ENCODE data around the gene GLS. TPM values are rescaled to one million over a fixed set of nuclear protein-coding genes. Genes with fewer than 3 reads are reported as not detected.

The GLS gene
- total RNA-seq, 4 donors from 2014 or later, result 60.6 to 128 (median 75.7) TPM

DNA sequence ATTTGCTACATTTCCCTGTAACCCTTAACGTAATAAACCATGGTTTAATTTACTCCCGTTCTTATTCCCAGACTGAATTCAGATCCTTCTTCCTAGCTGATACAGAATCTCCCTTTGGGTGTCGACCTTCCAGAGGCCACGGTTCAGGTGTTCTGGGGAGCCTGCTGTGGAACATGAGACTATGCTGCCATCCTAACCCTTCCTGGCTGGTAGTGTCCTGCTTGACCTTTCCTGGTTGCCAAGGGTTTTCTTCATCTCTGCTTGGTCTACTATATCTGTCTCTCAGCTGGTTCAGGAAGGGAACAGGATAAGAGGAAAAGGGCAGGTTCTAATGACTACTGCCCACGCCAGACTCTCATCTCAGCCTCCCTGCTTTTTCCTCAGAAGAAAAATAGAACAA lies 96.9 kb downstream of the GLS start:
- TF ChIP-seq, protein P1, sequence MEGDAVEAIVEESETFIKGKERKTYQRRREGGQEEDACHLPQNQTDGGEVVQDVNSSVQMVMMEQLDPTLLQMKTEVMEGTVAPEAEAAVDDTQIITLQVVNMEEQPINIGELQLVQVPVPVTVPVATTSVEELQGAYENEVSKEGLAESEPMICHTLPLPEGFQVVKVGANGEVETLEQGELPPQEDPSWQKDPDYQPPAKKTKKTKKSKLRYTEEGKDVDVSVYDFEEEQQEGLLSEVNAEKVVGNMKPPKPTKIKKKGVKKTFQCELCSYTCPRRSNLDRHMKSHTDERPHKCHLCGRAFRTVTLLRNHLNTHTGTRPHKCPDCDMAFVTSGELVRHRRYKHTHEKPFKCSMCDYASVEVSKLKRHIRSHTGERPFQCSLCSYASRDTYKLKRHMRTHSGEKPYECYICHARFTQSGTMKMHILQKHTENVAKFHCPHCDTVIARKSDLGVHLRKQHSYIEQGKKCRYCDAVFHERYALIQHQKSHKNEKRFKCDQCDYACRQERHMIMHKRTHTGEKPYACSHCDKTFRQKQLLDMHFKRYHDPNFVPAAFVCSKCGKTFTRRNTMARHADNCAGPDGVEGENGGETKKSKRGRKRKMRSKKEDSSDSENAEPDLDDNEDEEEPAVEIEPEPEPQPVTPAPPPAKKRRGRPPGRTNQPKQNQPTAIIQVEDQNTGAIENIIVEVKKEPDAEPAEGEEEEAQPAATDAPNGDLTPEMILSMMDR (IDR thresholded peaks at IDR 0.05), result no peak
- no peak for TF ChIP-seq EP300 (IDR thresholded peaks at IDR 0.05)
- no peak for TF ChIP-seq POLR2A (IDR thresholded peaks at IDR 0.05)
- TF ChIP-seq POLR2AphosphoS5 (IDR thresholded peaks at IDR 0.05), result no peak
- whole genome bisulfite sequencing, result 89% methylated on average over 5 of the region's 5 CpGs
- DNase-seq (ENCODE audit: low spot score in 2 of 2), result no peak
- H3K36me3 ChIP-seq, result peaks cover 87% of the 10 kb centered on the region
- peaks cover 11% of the 10 kb centered on the region for H3K4me1 ChIP-seq
- no peak overlapping the region for H3K4me3 ChIP-seq
- H3K27me3 ChIP-seq, result no peaks in the 10 kb centered on the region
- no peak overlapping the region for H3K27ac ChIP-seq
- no peaks in the 10 kb centered on the region for H3K9me3 ChIP-seq

DNA sequence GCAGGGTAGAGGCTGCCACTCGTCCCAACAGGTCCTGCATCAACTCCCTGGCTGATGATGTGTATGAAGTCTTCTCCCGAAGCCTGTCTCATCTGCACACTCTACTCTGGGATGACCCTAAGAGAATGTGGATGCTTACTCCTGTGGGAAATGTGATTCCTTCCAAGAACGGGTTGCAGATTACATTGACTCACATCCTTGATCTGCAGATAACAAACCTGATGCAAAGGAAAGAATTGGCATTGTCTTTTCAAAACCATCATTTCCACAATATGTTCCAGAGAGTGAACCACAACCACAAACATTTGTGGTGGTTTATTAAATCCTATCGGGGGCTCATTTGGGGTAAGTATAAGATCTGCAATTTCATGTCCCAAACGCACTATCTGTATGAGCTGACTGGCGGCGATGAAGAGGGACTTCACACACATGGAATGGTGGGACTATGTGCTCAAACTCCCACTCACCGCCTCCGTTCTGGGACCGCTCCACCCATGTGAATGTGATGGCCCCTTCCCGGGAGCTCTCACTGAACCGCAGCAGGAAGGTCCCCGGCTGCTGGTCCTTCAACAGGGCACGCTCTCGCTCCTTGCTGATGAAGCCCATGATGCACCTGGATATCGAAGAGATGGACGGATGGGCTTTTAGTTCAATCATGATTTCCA lies 97.9 kb downstream of the GLS start:
- Histone ChIP-seq H3K4me3 (no peak overlapping the region), H3K27me3 (no peaks in the 10 kb centered on the region), H3K36me3 (peaks cover 90% of the 10 kb centered on the region), H3K4me1 (peaks cover 11% of the 10 kb centered on the region), H3K27ac (no peak overlapping the region), H3K9me3 (no peaks in the 10 kb centered on the region)
- no peak for DNase-seq (ENCODE audit: low spot score in 2 of 2)
- WGBS, result 92% methylated on average over 17 of the region's 17 CpGs
- TF ChIP-seq EP300 (IDR thresholded peaks at IDR 0.05), result no peak
- no peak for TF ChIP-seq POLR2A (IDR thresholded peaks at IDR 0.05)
- no peak for TF ChIP-seq POLR2AphosphoS5 (IDR thresholded peaks at IDR 0.05)
- TF ChIP-seq, protein P1 (IDR thresholded peaks at IDR 0.05), result no peak

DNA sequence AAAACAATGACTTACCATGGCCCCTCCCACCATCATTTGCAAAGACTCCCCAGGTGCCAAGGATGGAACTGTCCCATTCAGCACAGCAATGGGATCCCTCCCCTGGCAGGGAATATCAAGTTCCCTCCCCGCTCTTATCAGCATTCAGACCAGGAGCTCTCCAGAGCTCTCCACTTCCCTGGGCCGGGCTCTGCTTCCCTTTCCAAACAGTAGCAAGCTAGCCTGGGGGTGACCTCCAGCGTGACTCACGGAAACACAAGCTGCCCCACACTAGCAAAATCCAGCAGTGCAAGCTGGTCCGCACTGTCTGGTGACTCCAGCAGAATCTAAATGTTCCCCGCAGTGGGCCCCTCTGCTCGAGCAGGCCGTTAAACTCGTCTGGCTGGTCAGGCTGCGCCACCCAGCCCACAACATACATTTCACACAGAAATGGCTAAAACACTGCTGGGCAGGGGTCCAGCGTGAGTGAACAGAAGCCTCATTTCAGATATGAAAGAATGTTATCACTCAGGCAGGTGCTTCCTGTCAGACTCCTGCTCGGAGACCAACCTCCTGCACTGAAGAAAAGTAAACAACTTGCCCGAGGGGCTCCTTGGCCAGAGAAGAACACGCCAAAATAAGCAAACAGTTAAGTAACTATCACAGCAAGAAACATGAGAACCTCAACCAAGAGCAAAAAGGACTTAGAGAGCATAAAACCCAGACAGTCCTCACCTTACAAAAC lies 99.4 kb downstream of the GLS start:
- Histone ChIP-seq H3K4me3 (no peak overlapping the region), H3K9me3 (no peaks in the 10 kb centered on the region), H3K27me3 (no peaks in the 10 kb centered on the region), H3K27ac (no peak overlapping the region), H3K36me3 (peaks cover 97% of the 10 kb centered on the region), H3K4me1 (no peaks in the 10 kb centered on the region)
- TF ChIP-seq POLR2A (IDR thresholded peaks at IDR 0.05) (no peak), POLR2AphosphoS5 (IDR thresholded peaks at IDR 0.05) (no peak), EP300 (IDR thresholded peaks at IDR 0.05) (no peak)
- TF ChIP-seq, protein P1 (IDR thresholded peaks at IDR 0.05), result no peak
- no peak for DNase-seq (ENCODE audit: low spot score in 2 of 2)
- 65% methylated on average over 13 of the region's 14 CpGs for WGBS

DNA sequence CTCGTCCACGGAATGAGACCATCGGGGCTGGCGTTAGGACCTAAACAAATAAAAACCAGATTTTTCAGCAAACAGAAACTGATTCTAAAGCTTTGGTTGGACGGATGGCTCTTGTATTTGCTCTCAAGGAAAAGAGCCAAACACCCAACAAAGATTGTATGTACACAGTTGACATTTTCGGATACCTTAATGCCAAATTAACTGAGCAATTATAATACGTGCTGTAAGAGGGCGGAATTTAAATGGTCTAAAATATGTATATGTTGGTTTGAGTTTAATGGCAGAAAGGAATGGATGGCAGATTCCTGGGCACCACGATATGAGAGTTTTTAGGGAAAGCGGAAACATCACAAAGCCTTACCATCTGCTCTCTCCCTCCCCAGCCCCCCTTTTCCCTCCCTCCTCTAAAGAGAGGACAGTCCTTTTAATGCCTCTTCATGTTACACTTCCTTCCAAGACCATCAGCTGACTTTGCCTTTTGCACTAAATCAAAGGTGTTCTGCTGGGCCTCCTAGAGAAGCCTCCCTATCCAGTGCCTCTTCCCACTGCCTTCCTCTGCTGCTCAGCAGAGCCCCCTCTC lies 100.1 kb downstream of the GLS start:
- no peak overlapping the region for H3K4me3 ChIP-seq
- H3K9me3 ChIP-seq, result no peaks in the 10 kb centered on the region
- WGBS, result 84% methylated on average over 10 of the region's 10 CpGs
- no peaks in the 10 kb centered on the region for H3K4me1 ChIP-seq
- TF ChIP-seq, protein P1 (IDR thresholded peaks at IDR 0.05), result no peak
- TF ChIP-seq POLR2AphosphoS5 (IDR thresholded peaks at IDR 0.05), result no peak
- no peak for TF ChIP-seq POLR2A (IDR thresholded peaks at IDR 0.05)
- TF ChIP-seq EP300 (IDR thresholded peaks at IDR 0.05), result no peak
- peaks cover 97% of the 10 kb centered on the region for H3K36me3 ChIP-seq
- no peak for DNase-seq (ENCODE audit: low spot score in 2 of 2)
- no peak overlapping the region for H3K27ac ChIP-seq
- no peaks in the 10 kb centered on the region for H3K27me3 ChIP-seq

DNA sequence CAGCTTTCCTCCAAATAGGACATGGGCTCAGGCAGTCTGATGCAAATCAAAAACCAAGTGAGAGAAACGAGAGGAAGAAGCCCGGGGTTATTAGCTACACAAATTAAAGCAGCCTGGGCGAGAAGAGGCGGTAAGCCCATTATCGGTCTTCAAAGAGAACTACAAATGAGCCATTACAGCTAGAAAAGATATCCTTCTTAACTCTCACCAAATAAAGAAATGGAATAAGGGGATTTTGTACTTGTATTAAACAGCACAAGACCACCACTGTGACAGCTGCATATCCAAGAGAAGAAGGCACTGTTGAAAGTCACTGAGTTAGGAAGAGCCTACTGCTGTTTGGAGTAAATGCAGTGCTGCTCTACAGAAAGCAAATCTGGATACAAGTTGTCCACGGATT lies 100.7 kb downstream of the GLS start:
- Histone ChIP-seq H3K27ac (no peak overlapping the region), H3K4me3 (no peak overlapping the region), H3K36me3 (peaks cover 97% of the 10 kb centered on the region), H3K9me3 (no peaks in the 10 kb centered on the region), H3K27me3 (no peaks in the 10 kb centered on the region), H3K4me1 (no peaks in the 10 kb centered on the region)
- TF ChIP-seq POLR2AphosphoS5 (IDR thresholded peaks at IDR 0.05) (no peak), EP300 (IDR thresholded peaks at IDR 0.05) (no peak), POLR2A (IDR thresholded peaks at IDR 0.05) (no peak)
- TF ChIP-seq, protein P1 (IDR thresholded peaks at IDR 0.05), result no peak
- no peak for DNase-seq (ENCODE audit: low spot score in 2 of 2)
- WGBS, result 89% methylated on average over 6 of the region's 6 CpGs
